NCI-H187 treated with DMSO at 0.1 percent for 48 hours (cell line): Measurements from ENCODE around the gene KIF26A.

Experiments
- DNase-seq: peaks from one replicate; lab custom pipeline; 2025; lab: John Stamatoyannopoulos, UW

The KIF26A gene

GRCh38 chr14:104112609-104113571, 25.5 kb upstream of the KIF26A start:
- no peak for DNase-seq

- DNase-seq, result no peak
These were observed 24.6 kb upstream of the KIF26A start for GRCh38 chr14:104113631-104114420.

GRCh38 chr14:104114421-104115130, 23.8 kb upstream of the KIF26A start:
- DNase-seq, result no peak

GRCh38 chr14:104115131-104115600, 23.2 kb upstream of the KIF26A start:
- DNase-seq, result no peak

- no peak for DNase-seq
These were observed 22.6 kb upstream of the KIF26A start for GRCh38 chr14:104115691-104116287.

- DNase-seq, result no peak
These were observed 22.1 kb upstream of the KIF26A start for GRCh38 chr14:104116288-104116755.

- no peak for DNase-seq
These were observed 21.5 kb upstream of the KIF26A start for GRCh38 chr14:104116756-104117340.

- no peak for DNase-seq
These were observed 20.9 kb upstream of the KIF26A start for GRCh38 chr14:104117341-104118005.

- DNase-seq, result no peak
These were observed 20.2 kb upstream of the KIF26A start for GRCh38 chr14:104118006-104118844.

GRCh38 chr14:104119119-104119487, 19.3 kb upstream of the KIF26A start:
- no peak for DNase-seq

GRCh38 chr14:104119488-104120251, 18.7 kb upstream of the KIF26A start:
- no peak for DNase-seq

GRCh38 chr14:104120281-104120741, 18.1 kb upstream of the KIF26A start:
- DNase-seq, result no peak

- no peak for DNase-seq
These were observed 17.2 kb upstream of the KIF26A start for GRCh38 chr14:104121142-104121541.

- no peak for DNase-seq
These were observed 14.5 kb upstream of the KIF26A start for GRCh38 chr14:104123879-104124278.

- no peak for DNase-seq
These were observed 13.4 kb upstream of the KIF26A start for GRCh38 chr14:104125011-104125410.

GRCh38 chr14:104126753-104127152, 11.6 kb upstream of the KIF26A start:
- no peak for DNase-seq

GRCh38 chr14:104128981-104129380, 9.4 kb upstream of the KIF26A start:
- DNase-seq, result no peak

GRCh38 chr14:104129556-104129955, 8.8 kb upstream of the KIF26A start:
- DNase-seq, result no peak
